ENCODE results near the gene NFE2L2.
A peak's percentile ranks its signal among the peaks of the same experiment; 100 is the strongest.
"Not testable (repeated sequence)": the region's sequence is repeated elsewhere in the genome, so short reads cannot be mapped to it uniquely, and the experiment has no call there.

The NFE2L2 gene

GRCh38 chr2:177247693-177248262 is 16.7 kb downstream of the NFE2L2 start:
- TF ChIP-seq CTCF (IDR thresholded peaks at IDR 0.05; ENCODE audit: low read depth, low read length), result no peak
- no peak for DNase-seq (ENCODE audit: extremely low read depth, low read depth)

GRCh38 chr2:177246523-177247030 is 17.9 kb downstream of the NFE2L2 start:
- not testable (repeated sequence) for DNase-seq (ENCODE audit: extremely low read depth, low read depth)

- DNase-seq (ENCODE audit: extremely low read depth, low read depth), result no peak
- no peak for TF ChIP-seq CTCF (IDR thresholded peaks at IDR 0.05; ENCODE audit: low read depth, low read length)
Measured at GRCh38 chr2:177246000-177246399, 18.5 kb downstream of the NFE2L2 start.

- peak; percentile 62 for DNase-seq (ENCODE audit: extremely low read depth, low read depth)
- TF ChIP-seq CTCF (IDR thresholded peaks at IDR 0.05; ENCODE audit: low read depth, low read length), result no peak
Measured at GRCh38 chr2:177245010-177245422, 19.5 kb downstream of the NFE2L2 start.

GRCh38 chr2:177244244-177244771 is 20.2 kb downstream of the NFE2L2 start:
- DNase-seq (ENCODE audit: extremely low read depth, low read depth), result no peak
- TF ChIP-seq CTCF (IDR thresholded peaks at IDR 0.05; ENCODE audit: low read depth, low read length), result no peak

GRCh38 chr2:177243476-177243875 is 21.1 kb downstream of the NFE2L2 start:
- no peak for DNase-seq (ENCODE audit: extremely low read depth, low read depth)
- no peak for TF ChIP-seq CTCF (IDR thresholded peaks at IDR 0.05; ENCODE audit: low read depth, low read length)

GRCh38 chr2:177243073-177243472 is 21.5 kb downstream of the NFE2L2 start:
- no peak for DNase-seq (ENCODE audit: extremely low read depth, low read depth)
- TF ChIP-seq CTCF (IDR thresholded peaks at IDR 0.05; ENCODE audit: low read depth, low read length), result no peak

All from AG09319 (cell line).